DMS53 treated with DMSO at 0.1 percent for 48 hours (cell line): ENCODE results near the gene PRICKLE4.

Source experiments
- DNase-seq: peaks from one replicate; lab custom pipeline; 2025; ENCODE audit not compliant: unreplicated experiment; lab: John Stamatoyannopoulos, UW

Gene PRICKLE4

GRCh38 chr6:41836022-41836659 is 55.6 kb downstream of the PRICKLE4 start:
- DNase-seq = no peak

GRCh38 chr6:41836660-41837052 is 56.1 kb downstream of the PRICKLE4 start:
- DNase-seq = no peak
